Activated CD8-positive, alpha-beta memory T cell treated with anti-CD3 and anti-CD28 coated beads, Interleukin-2, amount 50 U/mL, for 4 hours (primary cell): ENCODE measurements around the gene ABHD5.

Experiments used
- DNase-seq: peaks from one replicate; pipeline ENCODE4 v3.0.0-alpha.2; 2020

ABHD5 gene

DNA sequence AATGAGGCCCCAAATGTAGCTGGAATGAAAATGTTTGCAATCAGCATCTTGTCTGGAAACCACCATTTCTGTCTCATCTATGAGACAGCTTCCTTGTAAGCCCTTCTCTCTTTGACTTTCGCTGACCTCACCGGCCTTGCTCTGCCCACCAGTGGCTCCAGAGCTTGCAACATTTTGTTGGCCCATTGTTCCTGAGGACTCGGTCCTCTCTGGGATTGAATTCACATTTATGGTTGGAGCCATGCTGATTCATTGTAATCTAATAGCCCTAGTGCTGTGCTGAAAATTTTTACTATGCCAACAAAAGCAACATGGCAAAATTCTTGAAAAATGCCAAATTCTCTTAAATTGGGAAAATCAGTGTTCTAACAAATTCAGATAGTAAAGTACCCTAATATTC is 37.2 kb downstream of the ABHD5 start:
- no peak for DNase-seq

DNA sequence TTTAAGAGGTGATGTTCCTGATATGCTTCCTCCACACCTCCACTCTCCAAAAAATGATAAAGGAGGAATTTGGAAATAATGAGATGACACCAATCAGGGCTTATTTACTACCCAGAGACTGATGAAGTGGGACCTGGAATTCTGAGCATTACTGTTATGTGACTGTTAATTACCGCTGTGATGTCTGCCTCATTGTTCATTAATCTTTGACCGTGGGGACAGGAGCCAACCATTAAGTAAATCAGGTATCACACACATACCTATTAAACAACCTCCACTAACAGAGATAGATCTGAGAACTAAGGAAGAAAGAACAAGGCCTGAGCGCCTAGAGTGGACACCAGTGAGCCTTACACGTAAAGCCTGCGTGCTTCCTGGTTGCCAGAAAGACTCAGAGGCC is 37.7 kb downstream of the ABHD5 start:
- DNase-seq, result no peak

DNA sequence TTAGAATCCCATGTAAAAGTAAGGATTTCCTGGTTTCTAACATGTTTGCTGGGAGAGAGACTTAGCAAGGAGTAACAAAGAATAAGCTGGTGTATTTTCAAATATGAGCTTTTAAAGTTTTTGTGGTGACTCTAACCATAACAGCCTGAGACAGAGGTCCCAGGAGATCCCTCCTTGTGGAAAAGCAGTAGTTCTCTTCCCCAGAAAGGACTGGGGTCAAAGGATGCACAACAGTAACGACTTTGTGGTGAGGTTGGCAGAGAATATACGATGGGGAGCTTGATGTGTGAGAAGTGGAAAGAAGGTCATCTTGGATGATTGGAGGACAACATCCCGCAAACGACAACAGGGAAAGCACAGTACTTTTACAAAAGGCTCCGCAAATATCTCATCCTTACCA is 38.2 kb downstream of the ABHD5 start:
- no peak for DNase-seq

DNA sequence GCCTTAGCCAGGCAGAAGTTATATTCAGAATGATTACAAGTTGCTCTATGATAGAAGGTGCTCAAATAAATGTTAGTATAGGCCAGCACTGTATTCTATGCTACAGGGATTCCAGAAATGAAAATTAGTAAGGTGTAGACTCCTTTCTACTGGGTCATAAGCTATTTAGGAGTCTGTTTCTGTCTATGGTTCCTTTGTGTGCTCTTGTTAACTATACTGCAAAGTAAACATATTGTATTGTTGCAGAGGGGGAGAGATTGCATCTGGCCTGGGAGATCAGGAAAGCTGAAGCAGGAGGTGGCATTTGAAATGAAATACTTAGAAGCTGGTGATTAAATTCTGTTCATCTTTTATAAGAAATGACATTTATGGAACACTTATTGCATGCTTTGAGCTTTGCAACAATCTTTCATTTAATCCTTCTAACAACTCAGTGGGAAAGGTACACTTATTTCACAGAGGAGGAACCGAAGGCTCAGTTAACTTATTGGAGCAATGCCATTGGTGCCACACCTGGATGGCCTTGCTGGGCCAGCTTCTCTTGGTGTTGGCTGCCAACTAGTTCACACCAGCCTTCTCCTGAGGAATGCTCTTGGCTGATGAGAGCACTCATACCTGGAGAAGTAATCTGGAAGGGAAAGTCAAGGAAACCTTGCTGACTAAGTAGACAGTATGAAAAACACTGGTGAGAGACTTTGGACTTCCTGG is 39.1 kb downstream of the ABHD5 start:
- DNase-seq, result no peak

DNA sequence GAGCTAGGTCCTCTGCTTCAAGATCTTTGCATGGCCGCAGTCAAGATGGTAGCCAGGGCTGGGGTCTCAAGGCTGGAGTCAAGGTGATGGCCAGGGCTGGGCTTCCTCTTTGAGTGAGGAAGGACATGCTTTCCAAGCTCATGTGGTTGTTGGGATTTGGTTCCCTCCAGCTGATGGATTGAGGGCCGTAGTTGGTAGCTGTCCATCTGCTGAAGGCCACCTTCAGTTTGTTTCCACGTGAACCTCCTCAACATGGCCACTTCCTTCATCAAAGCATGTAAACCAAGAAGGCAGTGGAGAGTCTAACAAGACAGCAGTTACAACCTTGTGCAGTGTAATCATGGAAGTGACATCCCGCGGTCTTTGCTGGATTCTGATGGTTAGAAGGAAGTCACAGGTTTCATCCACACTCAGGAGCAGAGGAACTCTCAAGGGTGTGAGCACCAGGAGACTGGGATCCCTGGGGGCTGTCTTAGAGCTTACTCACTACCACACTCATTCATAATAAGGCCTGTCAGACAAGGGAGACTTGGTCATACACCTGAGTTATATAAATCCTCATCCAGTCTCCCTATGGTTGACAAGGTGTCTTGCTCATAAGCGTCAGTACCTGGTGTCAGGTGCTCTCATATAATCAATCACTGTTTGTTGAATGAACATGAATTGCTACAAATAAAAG is 42.1 kb downstream of the ABHD5 start:
- DNase-seq, result no peak

DNA sequence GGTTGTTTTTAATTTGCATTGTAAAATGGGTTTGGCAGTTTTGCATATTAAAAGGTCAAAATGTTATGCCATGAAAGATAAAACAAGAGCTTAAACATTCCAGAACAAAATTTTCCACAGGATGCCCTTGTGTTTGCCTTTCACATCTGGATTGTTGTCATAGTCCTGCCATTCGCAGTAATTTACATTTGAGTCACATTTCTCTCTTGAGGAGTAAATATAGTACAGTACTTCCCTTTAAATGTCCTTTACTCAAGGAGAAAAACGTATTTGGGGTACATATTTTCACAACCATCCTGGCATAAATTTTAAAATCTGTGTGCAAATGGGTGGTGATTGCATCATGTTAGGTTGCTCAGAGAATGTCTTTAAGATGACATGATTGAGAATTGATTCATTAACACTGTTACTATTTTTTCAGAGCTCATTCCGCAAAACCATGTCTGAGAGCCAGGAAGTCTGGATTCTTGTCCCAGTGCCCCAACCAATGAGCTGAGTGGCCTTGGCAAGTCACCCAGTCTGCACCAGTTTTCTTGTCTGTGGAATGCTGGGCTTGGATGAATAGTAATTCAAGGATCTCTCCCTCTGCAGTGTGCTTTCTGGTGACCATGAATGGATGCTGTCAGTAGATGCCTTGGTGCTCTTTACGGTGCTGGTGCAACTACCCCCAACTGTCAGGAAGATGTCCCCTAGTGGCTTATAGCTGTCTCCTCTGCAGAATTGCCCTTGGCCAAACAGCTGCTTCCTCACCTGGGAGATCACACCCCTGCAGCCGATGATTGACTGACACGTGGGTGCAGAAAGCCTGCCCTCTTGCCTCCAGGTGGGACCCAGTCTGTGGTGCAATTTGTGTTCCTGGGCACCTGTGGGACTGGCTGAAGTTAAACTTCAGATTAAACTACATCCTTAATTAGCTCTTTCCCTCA is 43.0 kb downstream of the ABHD5 start:
- no peak for DNase-seq

DNA sequence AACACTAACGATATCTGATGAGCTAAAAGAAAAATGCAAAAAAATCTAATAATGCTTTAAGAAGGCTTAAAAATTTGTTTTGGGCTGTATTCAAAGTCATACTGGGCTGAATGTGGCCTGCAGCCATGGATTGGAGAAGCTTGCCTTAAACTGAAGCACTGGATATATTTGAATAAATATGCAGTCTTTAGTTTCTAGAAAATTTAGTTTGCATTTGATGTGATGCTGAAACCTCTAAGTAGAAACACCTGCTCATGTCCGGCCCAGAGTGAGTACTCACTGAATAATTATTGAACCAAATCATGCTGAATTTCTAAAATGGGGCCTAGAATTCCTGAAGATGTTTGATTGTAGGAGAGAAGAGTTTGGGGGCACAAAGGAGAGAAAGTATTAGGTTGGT is 43.9 kb downstream of the ABHD5 start:
- DNase-seq, result no peak

DNA sequence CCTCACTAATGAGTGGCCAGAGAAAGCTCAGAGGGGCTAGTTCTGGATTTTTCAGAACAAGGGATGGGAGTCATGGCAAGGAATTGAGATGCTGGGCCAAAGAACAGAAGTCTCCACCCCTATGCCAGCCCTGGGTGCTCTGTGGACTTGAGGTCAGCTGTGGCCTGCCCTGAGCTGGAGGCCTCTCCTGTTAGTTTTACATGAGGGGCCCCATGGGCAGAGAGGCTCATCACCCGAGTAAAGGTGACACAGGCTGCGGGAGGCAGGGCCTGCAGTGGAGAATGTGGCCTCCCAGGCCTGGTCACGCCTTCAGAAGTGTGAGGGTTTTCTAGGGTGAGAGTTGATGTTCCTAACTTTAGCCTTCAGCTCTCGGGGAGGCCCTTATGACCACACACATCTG is 44.9 kb downstream of the ABHD5 start:
- DNase-seq, result no peak

DNA sequence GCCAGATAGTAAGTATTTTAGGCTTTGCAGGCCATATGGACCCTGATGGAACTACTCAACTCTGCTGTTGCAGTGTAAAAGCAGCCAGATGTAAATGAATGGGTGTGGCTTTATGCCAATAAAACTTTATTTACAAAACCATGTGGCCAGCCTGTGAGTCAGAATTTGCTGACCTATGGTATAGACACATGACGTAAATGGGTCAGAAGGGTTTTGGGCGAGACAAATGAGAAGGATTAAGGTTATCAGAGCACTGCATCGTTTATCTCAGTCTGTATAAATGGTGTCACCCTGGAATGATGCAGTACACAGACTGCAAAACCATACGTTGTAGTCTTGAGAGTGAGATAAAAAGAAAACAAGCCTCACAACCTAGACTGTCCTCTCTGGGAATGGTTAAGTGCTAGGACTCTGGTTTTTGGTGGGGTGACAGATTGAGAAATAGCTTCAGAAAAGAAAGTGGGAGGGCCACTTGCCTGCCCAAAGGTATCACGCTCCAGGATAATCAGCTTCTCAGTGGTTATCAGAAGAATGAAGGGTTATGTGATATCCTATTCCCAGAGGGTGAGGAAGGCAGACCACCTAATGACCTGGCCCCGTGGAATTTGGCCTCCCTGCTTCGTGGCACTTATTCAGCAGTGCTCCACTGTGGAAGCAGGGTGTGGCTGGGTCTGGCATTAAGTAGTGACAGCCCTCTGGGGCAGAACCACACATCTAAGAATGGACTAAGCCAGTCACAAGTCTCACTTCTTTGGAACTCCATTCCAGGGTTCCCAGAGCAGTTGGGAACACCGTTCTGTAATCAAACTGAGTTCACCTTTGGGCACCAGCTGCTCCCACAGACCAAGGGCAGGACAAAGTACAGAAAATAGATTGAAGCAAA is 46.1 kb downstream of the ABHD5 start:
- DNase-seq, result no peak

DNA sequence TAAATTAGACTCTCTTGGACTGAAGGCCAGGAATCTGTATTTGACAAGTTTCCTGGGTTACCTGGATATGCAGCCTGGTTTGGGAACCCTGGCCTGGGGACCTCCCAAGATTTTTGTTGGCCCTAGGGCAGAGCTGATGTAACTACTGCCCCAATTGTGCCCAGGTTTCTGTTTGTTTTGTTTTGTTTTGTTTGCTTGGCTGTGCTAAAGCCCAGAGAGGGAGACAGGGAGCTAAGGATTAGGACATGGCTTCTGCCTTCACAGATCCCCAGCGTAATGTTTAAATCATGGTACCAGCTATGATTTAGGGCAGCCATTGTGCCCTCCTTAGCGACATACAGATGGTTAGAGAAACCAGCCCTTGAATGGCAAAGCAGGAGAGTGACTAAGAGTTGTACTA is 47.6 kb downstream of the ABHD5 start:
- DNase-seq, result no peak

DNA sequence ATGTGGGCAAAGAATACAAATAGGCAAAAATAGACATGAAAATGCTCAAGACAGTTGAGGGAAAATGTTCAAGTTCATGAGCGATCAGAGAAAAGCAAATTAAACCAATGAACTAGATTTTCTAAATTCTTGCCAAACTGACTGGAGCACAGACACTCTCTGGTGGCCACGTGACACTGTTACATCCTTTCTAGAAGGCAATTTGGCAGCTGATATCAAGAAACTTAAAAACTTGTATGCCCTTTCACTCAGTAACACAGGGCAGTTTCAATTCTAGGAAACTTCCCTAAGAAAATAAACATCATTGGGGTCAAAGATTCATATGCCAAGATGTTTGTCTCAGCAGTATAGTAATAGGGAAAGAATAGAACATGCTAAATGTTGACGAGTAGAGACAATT is 52.2 kb downstream of the ABHD5 start:
- no peak for DNase-seq

DNA sequence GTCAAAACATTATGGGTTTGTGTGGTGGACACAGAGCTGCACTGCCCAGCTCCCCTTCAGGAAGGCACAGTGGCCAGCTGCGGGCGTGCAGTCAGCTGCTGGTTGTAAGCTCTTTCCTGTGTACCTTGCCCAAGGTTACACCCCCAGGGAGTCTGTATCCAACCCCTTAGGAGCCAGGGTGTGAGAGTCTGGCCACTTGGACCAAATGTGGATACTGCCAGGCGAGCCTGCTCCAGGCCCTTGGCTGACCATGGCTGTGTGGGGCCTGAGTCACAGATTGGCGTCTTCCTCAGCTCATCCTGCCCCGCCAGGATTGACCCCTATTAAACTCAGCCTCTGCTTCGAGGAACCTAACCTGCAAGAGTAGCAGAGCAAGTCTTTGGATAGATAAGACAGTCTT is 56.9 kb downstream of the ABHD5 start:
- no peak for DNase-seq

DNA sequence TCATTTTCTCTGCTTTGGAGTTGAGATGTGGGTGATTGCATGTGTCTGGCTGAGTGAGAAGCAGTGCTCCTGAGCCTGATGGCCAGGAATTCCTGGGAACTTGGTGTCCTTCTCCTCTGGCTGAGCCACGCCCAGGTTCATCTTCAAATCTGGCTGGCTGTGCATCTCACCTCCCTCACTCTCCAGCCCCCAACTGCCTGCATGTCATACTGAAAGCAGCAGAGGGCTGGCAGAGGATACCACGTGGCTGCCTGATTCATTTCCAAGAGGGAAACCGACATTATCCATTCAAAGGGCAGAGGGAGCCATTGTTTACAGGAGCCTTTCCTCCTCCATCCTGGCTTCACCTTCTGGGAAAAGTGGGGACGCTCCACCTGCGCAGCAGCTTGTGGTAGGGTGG is 57.4 kb downstream of the ABHD5 start:
- DNase-seq, result no peak

DNA sequence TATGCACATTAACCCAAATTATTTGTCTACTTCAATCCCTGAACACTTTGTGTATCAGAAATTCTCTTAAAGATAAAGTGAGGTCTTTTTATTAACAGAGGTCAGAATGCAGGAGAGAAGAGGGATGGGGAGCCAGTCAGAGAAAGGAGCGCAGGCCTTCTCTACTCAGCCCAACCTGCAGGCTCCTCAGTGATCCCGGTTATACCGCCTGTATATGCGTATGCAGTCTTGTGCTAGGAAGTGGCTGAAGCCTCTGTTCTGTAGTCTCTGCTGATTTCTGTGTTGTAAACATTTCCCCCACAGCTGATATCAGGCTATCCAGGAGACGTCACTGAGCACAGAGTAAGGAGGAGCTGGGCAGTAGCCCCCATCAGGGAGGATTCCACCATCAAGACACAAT is 57.9 kb downstream of the ABHD5 start:
- no peak for DNase-seq

DNA sequence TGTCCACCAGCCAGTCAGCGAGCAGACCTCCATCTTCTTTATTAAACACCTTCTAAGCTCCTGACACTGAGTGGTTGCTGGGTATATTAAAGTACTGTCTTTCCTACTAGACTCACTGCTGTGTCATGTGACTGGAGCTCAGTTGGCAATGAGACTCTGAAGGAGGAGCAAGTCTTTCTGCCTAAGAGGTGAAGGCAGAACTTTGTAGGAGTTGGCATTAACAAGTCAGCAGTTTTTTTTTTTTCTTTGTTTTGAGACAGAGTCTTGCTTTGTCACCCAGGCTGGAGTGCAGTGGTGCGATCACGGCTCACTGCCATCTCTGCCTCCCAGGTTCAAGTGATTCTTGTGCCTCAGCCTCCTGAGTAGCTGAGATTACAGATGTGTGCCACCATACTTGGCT is 62.2 kb downstream of the ABHD5 start:
- no peak for DNase-seq

DNA sequence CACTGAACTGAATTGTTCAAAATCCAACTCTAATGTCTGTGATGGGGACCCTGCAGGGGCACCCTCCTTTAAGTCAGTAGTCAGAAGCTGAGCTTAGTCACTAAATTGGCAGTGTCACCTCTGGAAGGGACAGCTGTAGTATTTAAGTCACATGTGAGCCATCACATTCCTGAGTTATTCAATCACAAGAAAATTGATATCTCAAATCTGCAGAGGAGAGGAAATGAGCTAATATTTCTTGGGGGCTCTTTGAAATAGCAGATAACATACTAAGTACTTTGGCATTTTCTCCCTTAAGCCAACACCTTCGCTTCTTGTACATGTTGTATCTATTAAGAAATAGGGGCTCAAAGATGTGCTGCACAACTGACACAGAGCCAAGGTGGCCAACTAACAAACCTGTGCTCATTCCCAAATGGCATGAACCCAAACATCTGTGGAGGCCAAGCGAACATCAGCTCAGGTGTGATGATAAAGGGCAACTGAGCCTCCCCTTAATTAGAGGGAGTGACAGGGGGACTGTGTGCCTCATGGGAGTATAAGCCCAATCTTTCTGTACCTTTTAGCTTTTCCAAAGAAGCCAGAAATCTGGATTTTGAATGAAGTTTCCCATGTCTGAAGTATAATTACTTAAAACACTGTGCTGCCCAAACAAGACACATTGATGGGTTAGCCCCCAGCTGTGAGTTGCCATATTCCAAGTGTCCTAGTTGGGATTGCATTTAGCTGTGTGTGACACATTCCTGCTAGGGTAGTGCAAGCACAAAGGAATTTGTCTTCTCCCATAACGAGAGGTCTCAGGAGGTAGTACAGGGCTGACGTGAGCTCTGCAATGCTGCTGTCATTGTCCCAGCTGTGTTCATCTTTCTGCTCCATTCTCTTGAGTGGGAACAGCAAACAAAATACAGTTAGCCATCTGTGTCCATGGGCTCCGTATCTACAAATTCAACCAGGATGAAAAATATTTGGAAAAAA is 63.3 kb downstream of the ABHD5 start:
- no peak for DNase-seq

DNA sequence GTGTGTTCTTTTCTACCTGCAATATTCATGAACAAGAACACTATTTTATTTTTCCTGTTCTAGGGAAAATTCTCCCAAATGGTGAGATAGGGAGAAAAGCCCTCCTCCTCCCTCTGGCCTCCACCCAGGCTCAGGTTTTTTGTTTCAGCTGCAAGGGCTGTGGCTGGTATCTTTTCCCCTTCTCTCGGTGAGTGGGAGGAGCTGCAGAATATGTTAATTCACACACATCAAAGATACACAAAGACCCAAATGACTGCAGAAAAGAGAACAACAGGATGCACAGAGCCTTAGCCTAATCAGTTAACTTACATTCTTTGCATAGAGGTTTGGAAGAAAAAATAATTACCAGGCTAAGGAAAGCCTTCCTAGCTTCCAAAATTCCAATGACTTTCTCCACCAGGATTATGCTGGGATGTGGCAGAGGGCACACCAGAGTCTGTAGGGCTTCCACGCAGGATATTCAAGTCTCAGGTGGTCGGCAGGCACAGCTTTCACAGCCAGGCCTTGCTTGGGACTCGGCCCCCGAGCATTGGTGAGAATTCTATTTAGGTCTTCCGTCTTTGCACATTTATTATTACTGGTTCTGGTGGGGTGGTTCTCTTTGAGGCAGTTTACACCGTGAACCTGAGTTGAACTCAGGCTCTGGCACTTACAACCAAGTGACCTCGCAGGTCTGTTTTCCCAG is 64.9 kb downstream of the ABHD5 start:
- DNase-seq, result no peak

DNA sequence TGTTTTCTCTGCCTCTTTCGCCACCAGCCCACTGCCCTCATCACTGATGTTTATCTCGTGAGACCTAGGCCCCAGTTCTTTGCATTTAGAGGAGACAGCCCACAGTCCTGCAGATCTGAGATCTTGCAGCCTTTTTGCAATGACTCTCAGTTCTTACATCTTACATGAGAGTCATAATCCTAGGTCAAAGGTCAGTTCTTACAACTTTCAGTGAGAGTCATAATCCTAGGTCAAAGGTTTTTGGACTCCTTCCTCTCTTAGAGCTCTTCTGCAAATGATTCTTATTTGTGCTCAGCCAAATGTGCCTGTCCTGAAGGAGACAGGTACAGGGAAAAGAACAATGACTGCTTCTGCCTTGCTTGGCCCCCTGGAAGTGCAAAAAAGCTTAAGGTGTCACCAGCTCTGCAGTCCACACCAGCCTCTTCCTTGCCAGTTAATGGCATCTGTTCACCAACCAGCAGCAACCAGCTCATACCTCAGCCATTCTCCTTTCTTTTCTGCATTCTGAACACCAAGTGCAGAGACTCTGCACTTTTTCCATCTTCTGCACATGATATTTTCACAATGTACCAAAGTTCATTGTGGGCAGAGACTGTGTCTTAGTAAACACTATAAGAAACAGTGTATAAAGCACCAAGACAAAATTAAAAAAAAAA is 67.1 kb downstream of the ABHD5 start:
- DNase-seq, result no peak

DNA sequence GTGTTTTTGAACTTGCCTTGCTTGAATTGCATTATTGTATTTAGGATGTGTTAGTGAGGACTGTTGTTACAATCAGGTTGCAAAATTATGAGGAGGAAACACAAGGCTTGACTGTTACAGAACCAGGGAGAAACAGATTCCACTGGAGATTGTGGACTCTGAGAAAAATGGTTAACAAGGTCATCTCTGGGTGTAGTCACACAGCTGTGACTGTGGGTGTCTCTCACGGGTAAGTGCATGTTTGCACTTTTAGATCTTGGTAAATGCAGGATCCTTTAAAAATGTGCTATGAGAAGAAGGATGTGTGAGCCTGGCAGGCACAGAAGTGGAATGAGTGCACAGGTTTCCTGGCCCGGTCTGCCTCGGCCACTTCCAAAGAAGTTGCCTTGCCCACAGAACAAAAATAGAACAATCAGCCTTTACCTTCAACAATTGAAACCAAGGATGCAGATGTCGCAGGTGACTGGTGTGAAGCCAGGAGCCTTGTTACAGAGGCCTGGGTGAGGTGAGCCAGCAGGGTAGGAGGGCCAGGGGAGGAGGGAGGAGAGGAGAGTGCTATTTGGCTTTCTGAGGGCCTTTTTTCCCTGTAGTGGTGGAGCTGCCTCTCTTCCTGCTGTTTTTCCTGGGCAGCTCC is 68.0 kb downstream of the ABHD5 start:
- no peak for DNase-seq

DNA sequence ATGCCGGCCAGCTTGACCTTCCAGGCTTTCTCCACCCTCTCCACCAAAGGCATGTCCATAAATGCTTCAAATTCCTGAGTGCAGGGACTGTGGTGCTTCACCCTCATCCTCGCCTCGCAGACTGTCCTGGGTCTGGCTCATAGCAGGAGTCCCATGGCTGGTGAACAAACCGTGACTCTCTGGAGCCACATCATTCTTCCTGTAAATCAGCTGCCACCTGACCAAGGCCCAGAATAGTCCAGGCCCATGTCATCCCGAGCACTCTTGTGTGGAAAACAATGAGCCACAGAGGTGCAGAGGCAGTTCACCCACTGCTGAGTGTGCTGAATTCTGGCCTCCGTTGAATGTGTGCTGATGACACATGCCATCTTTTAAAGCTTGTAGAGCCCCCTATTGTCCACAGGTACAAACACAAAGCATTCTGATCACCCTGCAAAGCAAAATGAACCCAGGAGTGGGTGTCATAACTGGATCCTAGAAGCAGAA is 68.6 kb downstream of the ABHD5 start:
- DNase-seq, result no peak
